ENCODE data around the gene SMPX.

SMPX gene

GRCh38 chrX:21666679-21667078 lies 91.2 kb downstream of the SMPX start:
- Mint-ChIP-seq H3K36me3 (no peaks in the 10 kb centered on the region), H3K9me3 (peaks cover 0 to 5% of the 10 kb centered on the region in 2 donors), H3K27me3 (peaks cover 17 to 36% of the 10 kb centered on the region in 2 donors), H3K27ac (no peak overlapping the region), H3K4me1 (no peaks in the 10 kb centered on the region), H3K4me3 (no peak overlapping the region)
- DNase-seq (no peak), ATAC-seq (replicated peaks) (no peak)

GRCh38 chrX:21666252-21666651 lies 91.7 kb downstream of the SMPX start:
- Mint-ChIP-seq H3K4me1 (no peaks in the 10 kb centered on the region), H3K36me3 (no peaks in the 10 kb centered on the region), H3K9me3 (peaks cover 0 to 5% of the 10 kb centered on the region in 2 donors), H3K27me3 (peaks cover 18 to 38% of the 10 kb centered on the region in 2 donors), H3K27ac (no peak overlapping the region), H3K4me3 (no peak overlapping the region)
- no peak for ATAC-seq (replicated peaks)
- no peak for DNase-seq

GRCh38 chrX:21662761-21663160 lies 95.2 kb downstream of the SMPX start:
- Mint-ChIP-seq H3K4me1 (no peaks in the 10 kb centered on the region), H3K27ac (no peak overlapping the region), H3K9me3 (no peaks in the 10 kb centered on the region), H3K27me3 (peaks cover 24 to 38% of the 10 kb centered on the region in 2 donors), H3K4me3 (no peak overlapping the region), H3K36me3 (no peaks in the 10 kb centered on the region)
- no peak for ATAC-seq (replicated peaks)
- DNase-seq, result no peak

- peaks cover 2 to 3% of the 10 kb centered on the region in 2 donors for H3K4me1 Mint-ChIP-seq
- no peak overlapping the region for H3K4me3 Mint-ChIP-seq
- H3K27ac Mint-ChIP-seq, result no peak overlapping the region
- H3K36me3 Mint-ChIP-seq, result no peaks in the 10 kb centered on the region
- no peak for ATAC-seq (replicated peaks)
- H3K9me3 Mint-ChIP-seq, result peaks cover 0 to 3% of the 10 kb centered on the region in 2 donors
- DNase-seq, result no peak
- H3K27me3 Mint-ChIP-seq, result peaks cover 28 to 43% of the 10 kb centered on the region in 2 donors
These were observed 96.6 kb downstream of the SMPX start for GRCh38 chrX:21661316-21661715.

- Mint-ChIP-seq H3K27me3 (peaks cover 24 to 43% of the 10 kb centered on the region in 2 donors), H3K4me1 (peaks cover 7 to 11% of the 10 kb centered on the region in 2 donors), H3K36me3 (peaks cover 3 to 4% of the 10 kb centered on the region in 2 donors), H3K27ac (no peak overlapping the region), H3K9me3 (peaks cover 0 to 3% of the 10 kb centered on the region in 2 donors), H3K4me3 (no peak overlapping the region)
- no peak for DNase-seq
- no peak for ATAC-seq (replicated peaks)
These were observed 97.8 kb downstream of the SMPX start for GRCh38 chrX:21660156-21660555.

- ATAC-seq (replicated peaks) (no peak), DNase-seq (no peak)
- Mint-ChIP-seq H3K27ac (no peak overlapping the region), H3K27me3 (peaks cover 20 to 36% of the 10 kb centered on the region in 2 donors), H3K36me3 (peaks cover 3 to 4% of the 10 kb centered on the region in 2 donors), H3K4me1 (peaks cover 7 to 11% of the 10 kb centered on the region in 2 donors), H3K9me3 (peaks cover 0 to 3% of the 10 kb centered on the region in 2 donors), H3K4me3 (no peak overlapping the region)
These were observed 98.6 kb downstream of the SMPX start for GRCh38 chrX:21659320-21659719.

- DNase-seq (no peak), ATAC-seq (replicated peaks) (no peak)
- H3K27ac Mint-ChIP-seq, result no peak overlapping the region
These were observed 99.2 kb downstream of the SMPX start for GRCh38 chrX:21658746-21659145.

GRCh38 chrX:21658152-21658737 lies 99.7 kb downstream of the SMPX start, which contains the start of gene KLHL34:
KLHL34 (minus strand) TSS chrX:21658330; CDS start chrX:21657788, 542 bp downstream.
- Mint-ChIP-seq H3K4me1 (peaks cover 7 to 11% of the 10 kb centered on the region in 2 donors), H3K27ac (peak within 1 kb of the TSS; percentile 67), H3K36me3 (peaks cover 3 to 4% of the 10 kb centered on the region in 2 donors), H3K9me3 (peaks cover 0 to 3% of the 10 kb centered on the region in 2 donors), H3K4me3 (peak within 1 kb of the TSS; percentile 52 to 68), H3K27me3 (peaks cover 20 to 30% of the 10 kb centered on the region in 2 donors)
- DNase-seq, result no peak
- ATAC-seq (replicated peaks), result no peak

More at GRCh38 chrX:21658746-21659145, 99.2 kb downstream of the SMPX start:
- Mint-ChIP-seq H3K27me3 (peaks cover 20 to 32% of the 10 kb centered on the region in 2 donors), H3K9me3 (peaks cover 0 to 3% of the 10 kb centered on the region in 2 donors), H3K4me1 (peaks cover 7 to 11% of the 10 kb centered on the region in 2 donors), H3K36me3 (peaks cover 3 to 4% of the 10 kb centered on the region in 2 donors), H3K4me3 (peak overlapping the region; percentile 39 to 47)

GRCh38 chrX:21657318-21658151 lies 100.4 kb downstream of the SMPX start:
- Mint-ChIP-seq H3K27ac (peak overlapping the region; percentile 67), H3K36me3 (peaks cover 3 to 4% of the 10 kb centered on the region in 2 donors), H3K9me3 (peaks cover 0 to 3% of the 10 kb centered on the region in 2 donors), H3K4me3 (peak overlapping the region; percentile 52 to 68), H3K4me1 (peaks cover 7 to 11% of the 10 kb centered on the region in 2 donors), H3K27me3 (peaks cover 17 to 30% of the 10 kb centered on the region in 2 donors)
- DNase-seq (no peak), ATAC-seq (replicated peaks) (no peak)

- peaks cover 7 to 11% of the 10 kb centered on the region in 2 donors for H3K4me1 Mint-ChIP-seq
- peaks cover 12 to 24% of the 10 kb centered on the region in 2 donors for H3K27me3 Mint-ChIP-seq
- ATAC-seq (replicated peaks), result peak; percentile 34 to 43
- H3K27ac Mint-ChIP-seq, result peak overlapping the region; percentile 37
- DNase-seq, result no peak
- H3K4me3 Mint-ChIP-seq, result peak overlapping the region; percentile 48 to 70
- H3K36me3 Mint-ChIP-seq, result peaks cover 5 to 6% of the 10 kb centered on the region in 2 donors
- H3K9me3 Mint-ChIP-seq, result peaks cover 0 to 3% of the 10 kb centered on the region in 2 donors
These were observed 101.2 kb downstream of the SMPX start for GRCh38 chrX:21656587-21657317.

Measured in stimulated activated naive B cell treated with anti-CD40 and anti-IgM and Interleukin-4, amounts not matched to agents 10 μg/mL and 1 μg/mL and 100 μg/mL, for 72 hours (primary cell).